ENCODE measurements around the gene CLCN7.
"Not testable (repeated sequence)": the region's sequence is repeated elsewhere in the genome, so short reads cannot be mapped to it uniquely, and the experiment has no call there.

GRCh38 chr16:1439699-1440074 lies 35.1 kb downstream of the CLCN7 start:
- not testable (repeated sequence) for TF ChIP-seq POLR2A, CTCF (IDR thresholded peaks at IDR 0.05)
